Measurements from ENCODE around the gene NEDD9.

- TF ChIP-seq, protein P1, sequence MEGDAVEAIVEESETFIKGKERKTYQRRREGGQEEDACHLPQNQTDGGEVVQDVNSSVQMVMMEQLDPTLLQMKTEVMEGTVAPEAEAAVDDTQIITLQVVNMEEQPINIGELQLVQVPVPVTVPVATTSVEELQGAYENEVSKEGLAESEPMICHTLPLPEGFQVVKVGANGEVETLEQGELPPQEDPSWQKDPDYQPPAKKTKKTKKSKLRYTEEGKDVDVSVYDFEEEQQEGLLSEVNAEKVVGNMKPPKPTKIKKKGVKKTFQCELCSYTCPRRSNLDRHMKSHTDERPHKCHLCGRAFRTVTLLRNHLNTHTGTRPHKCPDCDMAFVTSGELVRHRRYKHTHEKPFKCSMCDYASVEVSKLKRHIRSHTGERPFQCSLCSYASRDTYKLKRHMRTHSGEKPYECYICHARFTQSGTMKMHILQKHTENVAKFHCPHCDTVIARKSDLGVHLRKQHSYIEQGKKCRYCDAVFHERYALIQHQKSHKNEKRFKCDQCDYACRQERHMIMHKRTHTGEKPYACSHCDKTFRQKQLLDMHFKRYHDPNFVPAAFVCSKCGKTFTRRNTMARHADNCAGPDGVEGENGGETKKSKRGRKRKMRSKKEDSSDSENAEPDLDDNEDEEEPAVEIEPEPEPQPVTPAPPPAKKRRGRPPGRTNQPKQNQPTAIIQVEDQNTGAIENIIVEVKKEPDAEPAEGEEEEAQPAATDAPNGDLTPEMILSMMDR (IDR thresholded peaks at IDR 0.05), result no peak
- TF ChIP-seq POLR2A (IDR thresholded peaks at IDR 0.05), result no peak
Measured at GRCh38 chr6:11162262-11162661, 70.2 kb downstream of the NEDD9 start.

Data from esophagus squamous epithelium (tissue), 4 donors.